GM19468 (cell line): ENCODE data around the gene ZNF516.

Experiments used
- ATAC-seq: cut with Tn5 transposase; IDR thresholded peaks from one replicate; pipeline ENCODE4 v1.9.1; 2021; ENCODE audit warnings: mild to moderate bottlenecking, moderate library complexity, moderate number of reproducible peaks; ENCODE audit not compliant: unreplicated experiment; ENCODE audit errors: extremely low read depth

Gene ZNF516

GRCh38 chr18:76353500-76353899, 141.5 kb downstream of the ZNF516 start:
- no peak for ATAC-seq

GRCh38 chr18:76353046-76353445, 142.0 kb downstream of the ZNF516 start:
- no peak for ATAC-seq

- no peak for ATAC-seq
These were observed 143.0 kb downstream of the ZNF516 start for GRCh38 chr18:76351961-76352581.

- ATAC-seq, result no peak
These were observed 144.7 kb downstream of the ZNF516 start for GRCh38 chr18:76350134-76351025.

- no peak for ATAC-seq
These were observed 145.9 kb downstream of the ZNF516 start for GRCh38 chr18:76349067-76349715.

GRCh38 chr18:76348267-76349066, 146.6 kb downstream of the ZNF516 start:
- ATAC-seq, result no peak

- no peak for ATAC-seq
These were observed 147.7 kb downstream of the ZNF516 start for GRCh38 chr18:76347341-76347740.

GRCh38 chr18:76346490-76347130, 148.4 kb downstream of the ZNF516 start:
- no peak for ATAC-seq

- ATAC-seq, result no peak
These were observed 149.1 kb downstream of the ZNF516 start for GRCh38 chr18:76345901-76346300.

- no peak for ATAC-seq
These were observed 151.0 kb downstream of the ZNF516 start for GRCh38 chr18:76343938-76344569.

GRCh38 chr18:76340410-76340809, 154.6 kb downstream of the ZNF516 start:
- no peak for ATAC-seq

- no peak for ATAC-seq
These were observed 155.8 kb downstream of the ZNF516 start for GRCh38 chr18:76339246-76339620.

GRCh38 chr18:76338619-76339245, 156.3 kb downstream of the ZNF516 start:
- ATAC-seq, result no peak

GRCh38 chr18:76338088-76338487, 157.0 kb downstream of the ZNF516 start:
- ATAC-seq, result no peak

GRCh38 chr18:76335859-76336640, 159.0 kb downstream of the ZNF516 start:
- ATAC-seq, result no peak

GRCh38 chr18:76328140-76328539, 166.9 kb downstream of the ZNF516 start:
- ATAC-seq, result no peak

GRCh38 chr18:76323891-76324290, 171.2 kb downstream of the ZNF516 start:
- ATAC-seq, result no peak

- no peak for ATAC-seq
These were observed 172.4 kb downstream of the ZNF516 start for GRCh38 chr18:76322686-76323085.
